ENCODE results near the gene CTNNBIP1. TPM values are rescaled to one million over a fixed set of nuclear protein-coding genes. Genes with fewer than 3 reads are reported as not detected.

The CTNNBIP1 gene
- total and polyA plus RNA-seq, 9 of the 15 experiments (the other 6 are each of a cell fraction or from before 2014, with no cell fraction given) = 0.65 to 29.2 (median 14.7) TPM

DNA sequence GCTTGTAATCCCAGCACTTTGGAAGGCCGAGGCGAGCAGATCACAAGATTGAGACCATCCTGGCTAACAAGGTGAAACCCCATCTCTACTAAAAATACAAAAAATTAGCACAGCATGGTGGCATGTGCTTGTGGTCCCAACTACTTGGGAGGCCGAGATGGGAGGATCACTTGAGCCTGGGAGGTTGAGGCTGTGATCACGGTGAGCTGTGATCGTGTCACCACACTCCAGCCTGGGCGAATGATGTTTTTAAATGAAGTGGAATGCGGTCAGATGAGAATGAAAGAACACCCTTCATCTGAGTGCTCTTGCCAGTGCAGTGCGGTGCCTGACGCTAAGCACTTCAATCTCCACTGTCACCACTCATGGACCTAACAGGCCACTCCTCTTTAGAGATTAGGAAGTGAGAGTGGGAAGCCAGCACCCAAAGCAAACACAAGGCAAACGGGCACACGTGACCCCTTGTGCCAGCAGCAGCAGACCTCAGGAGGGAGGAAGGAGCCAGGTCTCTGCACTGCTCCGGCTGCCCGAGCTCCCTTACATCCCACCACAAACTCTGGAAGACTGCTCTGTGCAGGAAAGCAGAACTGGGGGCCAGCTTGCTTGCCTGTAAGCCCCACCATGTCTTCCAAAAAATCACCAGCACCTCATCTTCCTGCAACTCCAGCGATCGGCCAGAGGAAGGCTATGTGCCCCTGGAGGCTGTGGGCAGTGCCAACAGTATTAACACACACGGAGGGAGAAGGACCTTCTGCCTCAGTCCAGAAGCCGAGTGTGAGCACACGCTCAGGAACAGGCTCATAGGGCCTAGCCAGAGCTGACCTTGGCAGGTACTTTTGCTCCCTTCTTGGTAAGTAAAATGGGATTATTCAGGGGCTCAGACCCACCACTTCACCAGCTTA, 9.7 kb downstream of the CTNNBIP1 start:
- in situ Hi-C loops (cut with MboI) (no loop called here), intact Hi-C loops (cut with micrococcal nuclease) (no loop called here)
- H3K4me2 ChIP-seq (ENCODE audit: insufficient read depth, low read length) = no peak overlapping the region; the same call in 1 of the 2 replicates
- H3K79me2 ChIP-seq (ENCODE audit: control insufficient read depth, insufficient read depth, low read length) = 0 out of 3 replicates have a peak, but pooled peaks cover 2% of the 10 kb centered on the region
- no TSS peak for BruUV-seq (replicated peaks)
- CTCF ChIA-PET (ENCODE audit: low intra/inter-chr PET ratio) = interaction anchor here (0.6 kb wide), 1 partner anchor 11 kb away, joined by 3 read pairs; no protein-coding TSS in a partner anchor
- peaks cover 3% of the 10 kb centered on the region for H3K9me1 ChIP-seq (ENCODE audit: control insufficient read depth, insufficient read depth, low read length)
- H3K27ac ChIP-seq (ENCODE audit: extremely low read depth, low read depth, low read length) = no peak overlapping the region
- H3K9ac ChIP-seq (ENCODE audit: insufficient read depth in 1 of 2, low read depth in 2 of 2, low read length in 2 of 2) = peak overlapping the region in 1 of 2 experiments; percentile 74; a peak in 2 of 4 replicates
- peaks cover 16 to 28% of the 10 kb centered on the region in 2 experiments; a peak in 4 of 5 replicates for H3K4me1 ChIP-seq (replicated peaks in 1 of 2; ENCODE audit: control insufficient read depth in 2 of 2, insufficient read depth in 2 of 2, low read length in 2 of 2)
- no peak overlapping the region for H3K4me3 ChIP-seq
- ATAC-seq = peak; percentile 48
- POLR2A ChIA-PET = interaction anchor here (0.6 to 2.0 kb wide), 8 partner anchors 8 to 595 kb away, joined by 3 to 6 read pairs (median 3); partner anchors contain the start of gene CTNNBIP1
- 66% methylated on average over 18 of the region's 18 CpGs for WGBS (ENCODE audit: insufficient coverage, low coverage, missing lambda C conversion rate)
- no peak for DNase-seq (ENCODE audit: extremely low read depth in 1 of 4, low spot score in 3 of 4)
- no peak for FAIRE-seq
- no peaks in the 10 kb centered on the region for H3K9me3 ChIP-seq (replicated peaks; ENCODE audit: control insufficient read depth, insufficient read depth, low read depth, low read length)
- H4K20me1 ChIP-seq (replicated peaks; ENCODE audit: control insufficient read depth, insufficient read depth, low read length) = peaks cover 7% of the 10 kb centered on the region; the same call in 1 of the 2 replicates
- H2AFZ ChIP-seq (ENCODE audit: low read depth, low read length) = no peak overlapping the region
- H3K27me3 ChIP-seq (ENCODE audit: control insufficient read depth in 2 of 2, insufficient read depth in 2 of 2, low read length in 2 of 2) = no peaks in the 10 kb centered on the region
- H3K36me3 ChIP-seq (ENCODE audit: control insufficient read depth, insufficient read depth, low read length) = no peaks in the 10 kb centered on the region
- TF ChIP-seq, protein P1, sequence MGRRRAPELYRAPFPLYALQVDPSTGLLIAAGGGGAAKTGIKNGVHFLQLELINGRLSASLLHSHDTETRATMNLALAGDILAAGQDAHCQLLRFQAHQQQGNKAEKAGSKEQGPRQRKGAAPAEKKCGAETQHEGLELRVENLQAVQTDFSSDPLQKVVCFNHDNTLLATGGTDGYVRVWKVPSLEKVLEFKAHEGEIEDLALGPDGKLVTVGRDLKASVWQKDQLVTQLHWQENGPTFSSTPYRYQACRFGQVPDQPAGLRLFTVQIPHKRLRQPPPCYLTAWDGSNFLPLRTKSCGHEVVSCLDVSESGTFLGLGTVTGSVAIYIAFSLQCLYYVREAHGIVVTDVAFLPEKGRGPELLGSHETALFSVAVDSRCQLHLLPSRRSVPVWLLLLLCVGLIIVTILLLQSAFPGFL (CRISPR knock-in tag; IDR thresholded peaks at IDR 0.05) = no peak
- TF ChIP-seq FOXA3 (CRISPR knock-in tag; conservative IDR thresholded peaks at IDR 0.05 in 1 of 2, IDR thresholded peaks at IDR 0.05 in 1 of 2) (peak in 1 of 2 experiments; percentile 41; a peak in 1 of 4 replicates), PCBP1 (IDR thresholded peaks at IDR 0.05; ENCODE audit: low read depth, low read length, poor library complexity, severe bottlenecking) (no peak), SRF (CRISPR knock-in tag; IDR thresholded peaks at IDR 0.05) (no peak), LEF1 (IDR thresholded peaks at IDR 0.05) (no peak), BHLHE40 (IDR thresholded peaks at IDR 0.05; ENCODE audit: low read length) (peak; percentile 89), MEIS2 (IDR thresholded peaks at IDR 0.05; ENCODE audit: partially characterized antibody) (peak; percentile 39), FOXA1 (IDR thresholded peaks at IDR 0.05; ENCODE audit: borderline replicate concordance) (no peak), ZNF668 (CRISPR knock-in tag; IDR thresholded peaks at IDR 0.05) (no peak), ZNF217 (CRISPR knock-in tag; IDR thresholded peaks at IDR 0.05) (no peak), RBM39 (optimal IDR thresholded peaks at IDR 0.05; ENCODE audit: low read depth, low read length) (no peak), SNIP1 (IDR thresholded peaks at IDR 0.05; ENCODE audit: low read depth) (no peak)
- TF ChIP-seq, protein P2, sequence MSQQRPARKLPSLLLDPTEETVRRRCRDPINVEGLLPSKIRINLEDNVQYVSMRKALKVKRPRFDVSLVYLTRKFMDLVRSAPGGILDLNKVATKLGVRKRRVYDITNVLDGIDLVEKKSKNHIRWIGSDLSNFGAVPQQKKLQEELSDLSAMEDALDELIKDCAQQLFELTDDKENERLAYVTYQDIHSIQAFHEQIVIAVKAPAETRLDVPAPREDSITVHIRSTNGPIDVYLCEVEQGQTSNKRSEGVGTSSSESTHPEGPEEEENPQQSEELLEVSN (IDR thresholded peaks at IDR 0.05; ENCODE audit: borderline replicate concordance in 1 of 2, extremely low read depth in 1 of 2, insufficient read depth in 1 of 2, insufficient read length in 1 of 2, low read depth in 1 of 2, low read length in 1 of 2, poor library complexity in 1 of 2, severe bottlenecking in 1 of 2) = peak in 1 of 2 experiments; percentile 9
- TF ChIP-seq, protein P3, sequence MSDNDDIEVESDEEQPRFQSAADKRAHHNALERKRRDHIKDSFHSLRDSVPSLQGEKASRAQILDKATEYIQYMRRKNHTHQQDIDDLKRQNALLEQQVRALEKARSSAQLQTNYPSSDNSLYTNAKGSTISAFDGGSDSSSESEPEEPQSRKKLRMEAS (CRISPR knock-in tag; IDR thresholded peaks at IDR 0.05) = peak; percentile 44; the same call in 1 of the 2 replicates
- TF ChIP-seq, protein P4, sequence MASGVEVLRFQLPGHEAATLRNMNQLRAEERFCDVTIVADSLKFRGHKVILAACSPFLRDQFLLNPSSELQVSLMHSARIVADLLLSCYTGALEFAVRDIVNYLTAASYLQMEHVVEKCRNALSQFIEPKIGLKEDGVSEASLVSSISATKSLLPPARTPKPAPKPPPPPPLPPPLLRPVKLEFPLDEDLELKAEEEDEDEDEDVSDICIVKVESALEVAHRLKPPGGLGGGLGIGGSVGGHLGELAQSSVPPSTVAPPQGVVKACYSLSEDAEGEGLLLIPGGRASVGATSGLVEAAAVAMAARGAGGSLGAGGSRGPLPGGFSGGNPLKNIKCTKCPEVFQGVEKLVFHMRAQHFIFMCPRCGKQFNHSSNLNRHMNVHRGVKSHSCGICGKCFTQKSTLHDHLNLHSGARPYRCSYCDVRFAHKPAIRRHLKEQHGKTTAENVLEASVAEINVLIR (CRISPR knock-in tag; IDR thresholded peaks at IDR 0.05) = no peak
- TF ChIP-seq, protein P5, sequence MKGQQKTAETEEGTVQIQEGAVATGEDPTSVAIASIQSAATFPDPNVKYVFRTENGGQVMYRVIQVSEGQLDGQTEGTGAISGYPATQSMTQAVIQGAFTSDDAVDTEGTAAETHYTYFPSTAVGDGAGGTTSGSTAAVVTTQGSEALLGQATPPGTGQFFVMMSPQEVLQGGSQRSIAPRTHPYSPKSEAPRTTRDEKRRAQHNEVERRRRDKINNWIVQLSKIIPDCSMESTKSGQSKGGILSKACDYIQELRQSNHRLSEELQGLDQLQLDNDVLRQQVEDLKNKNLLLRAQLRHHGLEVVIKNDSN (CRISPR knock-in tag; IDR thresholded peaks at IDR 0.05) = peak; percentile 59
